Left renal cortex interstitium (tissue), 4 donors: ENCODE measurements around the gene GIMAP1. TPM values are rescaled to one million over a fixed set of nuclear protein-coding genes. Genes with fewer than 3 reads are reported as not detected.

ENCODE experiments used
- DNase-seq, 4 donors: peaks; one replicate each; pipeline ENCODE4 v3.0.0-alpha.2; 2013; ENCODE audit warnings: low read depth in 4 of 4, low spot score in 2 of 4, missing footprints in 1 of 4
- polyA plus RNA-seq, 4 donors: library from polyadenylated mRNA; unstranded; fragments of 120-200 nt; gene quantifications; one replicate each; pipeline ENCODE4 v1.2.1, GENCODE V29; 2013; ENCODE audit not compliant: insufficient read length in 4 of 4

Gene GIMAP1
- polyA plus RNA-seq, 4 donors = 2.0 to 3.0 (median 2.9) TPM

- DNase-seq = no peak
These were observed 3.8 kb downstream of the GIMAP1 start for GRCh38 chr7:150719960-150720891.

GRCh38 chr7:150721970-150722373, 5.6 kb downstream of the GIMAP1 start:
- no peak for DNase-seq

- DNase-seq = no peak
These were observed 6.1 kb downstream of the GIMAP1 start for GRCh38 chr7:150722431-150722931.

GRCh38 chr7:150723467-150723866, 7.1 kb downstream of the GIMAP1 start:
- DNase-seq = no peak

- DNase-seq = no peak
These were observed 11.0 kb downstream of the GIMAP1 start for GRCh38 chr7:150727381-150727780.

- no peak for DNase-seq
These were observed 11.6 kb downstream of the GIMAP1 start for GRCh38 chr7:150728011-150728410.

GRCh38 chr7:150728609-150729008, 12.2 kb downstream of the GIMAP1 start:
- no peak for DNase-seq

- DNase-seq = no peak
These were observed 15.5 kb downstream of the GIMAP1 start for GRCh38 chr7:150731916-150732315.

- DNase-seq = no peak
These were observed 16.5 kb downstream of the GIMAP1 start for GRCh38 chr7:150732786-150733481.

GRCh38 chr7:150733482-150734095, 17.2 kb downstream of the GIMAP1 start:
- no peak for DNase-seq

- DNase-seq = no peak
These were observed 17.8 kb downstream of the GIMAP1 start for GRCh38 chr7:150734254-150734653.

GRCh38 chr7:150735596-150736358, 19.4 kb downstream of the GIMAP1 start:
- DNase-seq = no peak

GRCh38 chr7:150736864-150737263, 20.5 kb downstream of the GIMAP1 start:
- DNase-seq = no peak

GRCh38 chr7:150737265-150738055, 21.0 kb downstream of the GIMAP1 start, which contains the start of gene GIMAP5:
GIMAP5 (plus strand) TSS chr7:150737418; CDS start chr7:150740885, 3,467 bp downstream.
- DNase-seq = no peak

GRCh38 chr7:150738092-150738491, 21.7 kb downstream of the GIMAP1 start:
- DNase-seq = no peak

- DNase-seq = no peak
These were observed 22.2 kb downstream of the GIMAP1 start for GRCh38 chr7:150738591-150739001.

GRCh38 chr7:150739033-150739432, 22.6 kb downstream of the GIMAP1 start:
- DNase-seq = no peak

GRCh38 chr7:150740053-150740452, 23.6 kb downstream of the GIMAP1 start:
- no peak for DNase-seq

- DNase-seq = no peak
These were observed 26.0 kb downstream of the GIMAP1 start for GRCh38 chr7:150742286-150742968.
